HG02798 (cell line): ENCODE results near the gene VAMP5.
"Not testable (repeated sequence)": the region's sequence is repeated elsewhere in the genome, so short reads cannot be mapped to it uniquely, and the experiment has no call there.

ENCODE experiments used
- ATAC-seq: cut with Tn5 transposase; IDR thresholded peaks from one replicate; pipeline ENCODE4 v1.9.1; 2021; ENCODE audit warnings: mild to moderate bottlenecking; ENCODE audit not compliant: unreplicated experiment, poor library complexity

The VAMP5 gene, protein sequence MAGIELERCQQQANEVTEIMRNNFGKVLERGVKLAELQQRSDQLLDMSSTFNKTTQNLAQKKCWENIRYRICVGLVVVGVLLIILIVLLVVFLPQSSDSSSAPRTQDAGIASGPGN

DNA sequence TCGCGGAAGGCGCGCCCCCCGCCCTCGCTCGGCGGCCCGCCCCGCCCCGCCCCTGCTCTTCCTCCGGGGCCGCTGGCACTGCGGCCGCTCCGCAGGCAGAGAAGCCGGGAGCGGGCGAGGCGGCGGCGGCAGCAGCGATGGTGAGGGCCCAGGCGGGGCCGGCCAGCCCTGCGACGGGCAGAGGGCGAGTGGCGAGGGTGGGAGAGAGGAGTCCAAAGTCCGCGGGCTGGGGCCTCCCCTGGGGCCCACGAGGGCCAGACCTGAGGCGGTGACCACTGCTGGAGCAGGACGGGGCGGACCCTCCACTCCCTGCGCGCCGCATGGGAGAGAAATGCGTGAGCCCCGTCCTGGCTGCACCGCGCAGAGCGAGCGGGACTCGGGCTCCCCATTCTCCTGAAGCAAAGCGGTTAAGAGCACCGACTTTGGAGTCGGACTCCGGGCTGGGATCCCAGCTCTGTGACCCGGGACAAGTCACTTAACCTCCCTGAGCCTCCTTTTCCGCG, at the start of gene VAMP5:
TSS of gene VAMP5 (plus strand) at position 78 of the 503 bp plus-strand sequence. CDS start at position 138, 60 bp downstream.
- ATAC-seq: peak; percentile 67

DNA sequence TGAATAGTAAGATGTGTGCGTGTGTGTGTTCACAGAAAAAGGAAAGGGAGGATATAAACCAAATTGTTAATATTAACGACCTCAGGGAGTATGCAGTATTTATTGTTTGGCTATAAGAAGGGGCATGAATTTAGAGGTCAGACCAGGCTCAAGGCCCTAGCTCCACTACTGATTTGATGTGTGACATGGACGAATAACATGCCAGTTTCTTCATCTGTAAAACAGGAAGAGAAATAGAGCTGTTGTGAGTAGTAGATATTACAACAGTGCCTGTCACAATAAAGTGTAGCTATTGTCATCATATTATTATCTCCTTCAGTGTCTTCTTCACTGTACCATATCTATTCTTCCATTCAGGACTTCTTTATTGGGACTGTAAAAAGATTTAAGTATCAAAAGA, 49.4 kb upstream of the VAMP5 start:
- no peak for ATAC-seq

DNA sequence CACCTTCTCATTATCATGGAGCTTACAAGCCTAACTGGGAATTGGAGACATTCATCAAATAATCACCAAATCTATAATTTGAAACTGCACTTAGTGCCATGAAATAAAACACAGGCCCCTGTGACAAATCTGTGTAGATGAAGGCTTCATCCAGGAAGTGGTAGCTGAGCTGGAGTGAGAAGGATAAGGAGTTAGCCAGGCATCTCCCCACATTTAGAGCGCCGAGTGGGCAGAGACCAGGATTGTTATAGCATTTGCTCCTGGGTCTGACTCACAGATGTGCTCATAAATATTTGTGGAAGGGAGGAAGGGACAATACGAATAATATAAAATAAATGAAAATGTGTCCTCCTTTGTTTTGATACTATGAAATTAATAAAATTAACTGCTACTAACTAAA, 47.8 kb upstream of the VAMP5 start:
- no peak for ATAC-seq

DNA sequence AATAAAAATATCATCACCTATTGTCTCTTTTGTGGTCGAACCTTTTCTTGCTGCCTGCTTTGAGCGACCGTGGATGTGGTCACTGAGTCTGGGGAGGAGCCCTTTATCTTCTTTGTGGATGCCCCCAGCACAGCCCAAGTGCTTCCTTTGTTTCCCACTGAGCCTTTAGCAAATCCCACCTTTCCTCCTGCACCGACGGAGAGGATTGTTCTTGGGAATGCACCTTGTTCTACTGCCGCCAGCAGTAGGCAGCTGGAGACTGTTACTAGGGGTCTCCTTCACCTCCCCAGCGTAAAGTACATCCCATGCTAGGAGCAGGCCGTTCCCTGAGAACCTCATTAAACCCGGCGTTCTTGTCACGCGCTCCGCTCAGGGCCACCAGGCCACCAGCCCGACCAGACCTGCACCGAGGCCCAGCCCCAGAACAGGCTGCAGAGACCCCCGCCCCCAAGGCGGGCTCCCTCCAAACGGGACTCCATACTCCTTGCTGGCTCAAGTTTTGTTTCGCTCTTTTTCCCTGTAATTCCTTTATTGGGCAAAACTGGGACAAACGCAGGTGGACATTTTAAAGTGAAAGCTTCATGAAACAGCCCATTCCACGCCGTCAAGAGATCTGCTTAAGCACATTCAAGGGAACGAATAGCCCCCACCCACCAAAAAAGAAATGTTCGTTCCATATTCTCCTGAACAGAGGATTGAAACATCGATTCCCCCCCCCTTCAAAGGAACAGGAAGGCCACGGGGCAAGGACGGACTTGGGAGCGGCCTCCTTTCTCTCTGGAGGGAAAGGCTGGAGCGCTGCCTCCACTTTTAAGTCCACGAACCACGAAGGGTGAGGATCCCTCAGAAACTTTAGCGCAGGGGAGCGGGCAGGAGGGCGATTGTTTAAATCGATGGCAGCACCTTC, 46.4 kb upstream of the VAMP5 start:
- ATAC-seq: no peak

DNA sequence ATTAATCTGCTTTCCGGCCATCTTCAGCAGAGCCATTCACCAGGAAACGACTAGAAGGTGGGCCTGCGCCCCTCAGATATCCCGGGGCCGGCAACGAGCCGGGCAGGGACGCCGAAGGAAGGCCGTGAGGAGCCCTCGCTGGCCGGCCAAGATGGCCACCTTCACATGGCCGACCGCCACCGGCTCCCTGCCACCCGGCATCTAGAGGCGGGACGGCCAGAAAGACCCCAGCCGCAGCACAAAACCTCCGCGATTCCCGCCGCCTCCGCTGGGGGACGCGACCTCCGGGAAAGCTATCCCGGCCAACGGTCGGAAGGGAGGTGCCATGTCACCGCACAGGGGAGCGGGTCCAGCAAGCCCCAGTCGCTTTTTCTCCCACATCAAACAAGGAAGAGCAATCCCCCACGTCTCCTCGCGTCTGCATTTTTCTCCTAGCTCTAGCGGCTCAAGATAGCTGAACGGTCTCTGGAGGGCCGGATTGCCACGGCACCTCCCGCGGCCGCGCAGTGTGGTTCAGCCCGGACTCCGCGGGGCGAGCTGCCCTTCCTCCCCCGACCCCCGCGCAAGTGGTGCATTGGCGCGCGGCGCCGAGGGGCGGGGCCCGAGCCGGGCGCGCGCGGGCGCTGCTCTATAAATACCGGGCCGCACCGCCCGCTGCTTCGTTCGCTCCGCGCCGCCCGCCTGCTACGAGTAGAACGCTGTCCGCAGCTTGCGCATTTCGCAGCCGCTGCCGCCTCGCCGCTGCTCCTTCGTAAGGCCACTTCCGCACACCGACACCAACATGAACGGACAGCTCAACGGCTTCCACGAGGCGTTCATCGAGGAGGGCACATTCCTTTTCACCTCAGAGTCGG, 45.5 kb upstream of the VAMP5 start, which contains the start of gene MAT2A:
TSS of gene MAT2A (plus strand) at position 662 of the 854 bp plus-strand sequence. CDS start at position 782, 120 bp downstream.
- ATAC-seq: peak; percentile 77

DNA sequence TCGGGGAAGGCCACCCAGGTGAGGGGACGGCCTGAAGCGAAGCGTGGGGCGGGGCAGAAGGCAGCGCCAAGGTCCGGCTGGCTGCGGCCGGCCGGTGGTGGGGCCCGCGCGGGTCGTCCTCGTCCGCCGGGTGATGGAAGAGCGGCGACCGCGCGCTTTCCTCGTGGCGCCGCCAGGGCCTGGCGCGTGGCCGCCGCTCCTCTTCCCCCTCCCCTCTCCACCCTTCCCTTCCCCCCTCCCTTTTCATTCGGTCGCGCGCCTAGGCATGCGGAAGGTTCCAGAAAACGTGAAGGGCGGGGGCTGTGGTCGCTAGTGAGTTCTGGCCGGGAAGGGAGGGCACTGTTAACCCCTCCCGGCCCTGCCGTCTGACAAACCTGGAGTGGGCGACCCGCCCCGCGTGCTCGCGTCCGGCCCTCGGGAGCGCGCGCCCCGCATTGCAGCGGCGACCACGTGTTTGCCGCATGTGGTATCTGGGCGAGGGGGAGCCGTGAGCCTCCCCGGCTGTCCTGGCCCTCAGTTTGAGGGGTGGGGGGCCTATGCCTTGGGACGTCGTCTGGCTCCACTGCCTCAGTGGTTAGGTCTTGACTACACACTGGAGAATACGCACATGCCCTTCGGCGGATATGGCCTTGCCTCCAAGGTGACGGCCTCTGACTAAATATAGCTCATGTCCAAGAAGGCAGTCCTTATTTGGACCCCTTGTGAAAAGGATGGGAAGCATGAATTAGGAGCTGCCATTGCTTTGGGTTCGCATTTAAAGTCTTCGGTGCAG, 44.7 kb upstream of the VAMP5 start:
- ATAC-seq: peak; percentile 45

DNA sequence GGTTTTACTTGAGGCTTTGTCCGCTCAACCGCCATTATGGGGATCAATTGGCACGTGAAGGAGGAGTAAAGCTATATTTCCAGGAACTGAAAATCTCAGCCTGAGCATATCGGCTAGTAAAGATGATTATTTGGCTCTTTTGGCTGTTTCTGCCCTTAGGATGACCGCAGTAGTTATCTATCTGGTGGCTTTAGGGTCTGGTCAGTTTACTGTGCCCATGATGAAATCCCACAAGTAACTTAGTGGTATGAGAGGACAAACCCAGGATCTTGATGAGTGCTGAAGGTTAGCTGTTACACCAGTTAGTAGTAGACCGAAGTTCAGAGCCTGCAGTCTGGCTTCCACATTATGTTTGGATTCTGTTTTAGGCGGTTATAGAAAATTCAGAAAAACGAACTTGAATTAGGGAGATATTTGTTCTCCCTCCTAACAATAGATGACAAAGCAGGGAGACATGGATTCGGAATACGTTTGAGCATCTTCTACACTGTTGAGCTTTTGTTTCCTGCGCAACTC, 44.0 kb upstream of the VAMP5 start:
- no peak for ATAC-seq

DNA sequence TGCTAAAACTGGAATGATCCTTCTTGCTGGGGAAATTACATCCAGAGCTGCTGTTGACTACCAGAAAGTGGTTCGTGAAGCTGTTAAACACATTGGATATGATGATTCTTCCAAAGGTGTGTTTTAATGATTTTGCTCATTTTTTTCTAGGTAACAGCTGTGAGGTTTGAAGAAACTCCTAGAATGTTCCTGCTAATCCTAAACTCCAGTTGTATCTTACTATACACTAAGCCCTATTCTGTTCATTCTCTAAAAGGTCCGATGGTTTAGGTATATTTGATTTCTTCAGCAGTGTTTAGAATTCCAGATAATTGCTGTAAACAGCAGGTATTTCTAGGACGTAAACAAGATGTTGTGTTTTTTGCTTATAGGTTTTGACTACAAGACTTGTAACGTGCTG, 43.0 kb upstream of the VAMP5 start:
- ATAC-seq: no peak

DNA sequence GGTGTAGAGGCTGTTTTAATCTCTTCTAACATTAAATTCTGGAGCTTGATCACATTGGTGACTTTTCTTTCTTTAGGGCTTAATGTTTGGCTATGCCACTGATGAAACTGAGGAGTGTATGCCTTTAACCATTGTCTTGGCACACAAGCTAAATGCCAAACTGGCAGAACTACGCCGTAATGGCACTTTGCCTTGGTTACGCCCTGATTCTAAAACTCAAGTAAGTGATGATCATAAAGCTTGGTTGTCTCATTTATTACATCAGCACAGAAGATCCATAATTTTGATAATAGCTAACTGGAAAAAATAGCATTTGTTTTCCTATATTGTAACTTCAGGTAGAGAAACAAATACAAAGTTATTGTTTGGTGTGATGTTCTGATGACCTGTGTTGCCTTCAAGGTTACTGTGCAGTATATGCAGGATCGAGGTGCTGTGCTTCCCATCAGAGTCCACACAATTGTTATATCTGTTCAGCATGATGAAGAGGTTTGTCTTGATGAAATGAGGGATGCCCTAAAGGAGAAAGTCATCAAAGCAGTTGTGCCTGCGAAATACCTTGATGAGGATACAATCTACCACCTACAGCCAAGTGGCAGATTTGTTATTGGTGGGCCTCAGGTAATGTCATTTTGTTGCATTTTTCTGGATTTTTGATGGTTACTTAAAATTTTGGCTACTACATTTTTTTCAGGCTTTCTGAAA, 42.3 kb upstream of the VAMP5 start:
- ATAC-seq: no peak

DNA sequence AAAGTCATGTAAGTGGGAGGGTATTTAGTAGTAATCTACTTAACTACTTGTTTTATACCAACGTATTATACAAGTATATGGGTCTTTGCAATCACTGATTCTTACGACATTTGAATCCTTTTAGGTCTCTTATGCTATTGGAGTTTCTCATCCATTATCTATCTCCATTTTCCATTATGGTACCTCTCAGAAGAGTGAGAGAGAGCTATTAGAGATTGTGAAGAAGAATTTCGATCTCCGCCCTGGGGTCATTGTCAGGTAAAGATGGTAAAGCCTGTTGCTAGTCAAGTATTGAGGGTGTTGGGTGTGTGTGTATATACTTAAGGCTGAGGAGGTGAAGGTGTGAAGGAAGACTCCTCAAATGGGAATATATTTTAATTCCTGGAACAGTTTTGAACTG, 41.5 kb upstream of the VAMP5 start:
- no peak for ATAC-seq

DNA sequence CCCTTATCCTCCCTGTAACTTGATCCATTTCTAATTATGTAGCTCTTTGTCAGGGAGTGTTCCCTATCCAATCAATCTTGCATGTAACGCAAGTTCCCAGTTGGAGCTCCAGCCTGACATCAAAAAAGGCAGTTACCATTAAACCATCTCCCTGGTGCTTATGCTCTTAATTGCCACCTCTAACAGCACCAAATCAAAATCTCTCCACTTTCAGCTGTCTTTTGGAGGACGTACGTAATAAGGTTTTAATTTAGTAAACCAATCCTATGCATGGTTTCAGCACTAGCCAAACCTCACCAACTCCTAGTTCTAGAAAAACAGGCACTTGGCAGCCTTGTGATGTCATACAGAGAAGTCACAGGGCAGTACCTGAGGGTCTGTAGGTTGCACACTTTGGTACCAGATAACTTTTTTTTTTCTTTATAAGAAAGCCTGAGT, 40.0 kb upstream of the VAMP5 start:
- ATAC-seq: not testable (repeated sequence)

DNA sequence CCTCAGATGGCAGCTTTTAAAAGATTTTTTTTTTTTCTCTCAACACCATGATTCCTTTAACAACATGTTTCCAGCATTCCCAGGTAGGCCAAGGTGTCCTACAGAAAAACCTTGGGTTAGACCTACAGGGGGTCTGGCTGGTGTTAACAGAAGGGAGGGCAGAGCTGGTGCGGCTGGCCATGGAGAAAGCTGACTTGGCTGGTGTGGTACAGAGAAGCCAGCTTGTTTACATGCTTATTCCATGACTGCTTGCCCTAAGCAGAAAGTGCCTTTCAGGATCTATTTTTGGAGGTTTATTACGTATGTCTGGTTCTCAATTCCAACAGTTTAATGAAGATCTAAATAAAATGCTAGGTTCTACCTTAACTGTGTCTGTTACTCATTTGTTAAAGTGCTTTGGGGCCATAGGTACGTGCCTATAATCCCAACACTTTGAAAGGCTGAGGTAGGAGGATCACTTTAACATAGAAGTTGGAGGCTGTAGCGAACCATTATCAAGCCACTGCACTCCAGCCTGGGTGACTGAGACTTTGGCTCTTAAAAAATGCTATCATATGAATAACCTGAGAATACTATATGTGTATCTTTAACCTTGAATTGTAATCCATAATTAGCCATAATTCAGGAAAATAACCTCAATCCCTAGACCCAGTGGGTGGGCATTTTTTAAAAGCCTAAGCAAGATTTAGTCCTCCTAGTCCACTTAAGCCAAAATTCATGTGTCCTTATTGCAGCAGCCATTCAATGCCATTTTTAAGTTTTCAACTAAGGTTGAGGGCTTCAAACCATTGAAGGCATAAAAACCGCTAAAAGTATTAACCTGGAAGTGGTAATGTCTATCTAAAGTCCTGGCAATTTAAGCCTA, 39.1 kb upstream of the VAMP5 start:
- not testable (repeated sequence) for ATAC-seq

DNA sequence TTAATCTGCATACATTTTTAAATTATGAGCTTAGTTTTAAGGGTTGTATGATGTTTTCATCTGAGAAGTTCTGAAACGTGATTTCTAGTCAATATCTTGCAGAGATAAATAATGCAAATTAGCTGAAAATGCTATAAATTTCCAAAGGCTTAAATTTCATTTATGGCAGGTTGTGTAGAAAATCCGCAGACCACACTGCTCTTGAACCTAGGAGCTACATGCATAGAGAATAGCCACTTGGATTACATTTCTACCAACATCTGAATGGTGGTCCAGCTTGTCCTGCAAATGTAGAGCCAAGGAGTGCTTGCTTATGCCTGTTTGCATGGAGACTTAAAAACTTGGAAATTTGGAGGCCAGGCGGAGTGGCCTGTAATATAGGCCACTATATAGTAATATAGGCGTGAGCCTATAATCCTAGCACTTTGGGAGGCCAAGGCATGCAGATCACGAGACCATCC, 38.4 kb upstream of the VAMP5 start:
- no peak for ATAC-seq

DNA sequence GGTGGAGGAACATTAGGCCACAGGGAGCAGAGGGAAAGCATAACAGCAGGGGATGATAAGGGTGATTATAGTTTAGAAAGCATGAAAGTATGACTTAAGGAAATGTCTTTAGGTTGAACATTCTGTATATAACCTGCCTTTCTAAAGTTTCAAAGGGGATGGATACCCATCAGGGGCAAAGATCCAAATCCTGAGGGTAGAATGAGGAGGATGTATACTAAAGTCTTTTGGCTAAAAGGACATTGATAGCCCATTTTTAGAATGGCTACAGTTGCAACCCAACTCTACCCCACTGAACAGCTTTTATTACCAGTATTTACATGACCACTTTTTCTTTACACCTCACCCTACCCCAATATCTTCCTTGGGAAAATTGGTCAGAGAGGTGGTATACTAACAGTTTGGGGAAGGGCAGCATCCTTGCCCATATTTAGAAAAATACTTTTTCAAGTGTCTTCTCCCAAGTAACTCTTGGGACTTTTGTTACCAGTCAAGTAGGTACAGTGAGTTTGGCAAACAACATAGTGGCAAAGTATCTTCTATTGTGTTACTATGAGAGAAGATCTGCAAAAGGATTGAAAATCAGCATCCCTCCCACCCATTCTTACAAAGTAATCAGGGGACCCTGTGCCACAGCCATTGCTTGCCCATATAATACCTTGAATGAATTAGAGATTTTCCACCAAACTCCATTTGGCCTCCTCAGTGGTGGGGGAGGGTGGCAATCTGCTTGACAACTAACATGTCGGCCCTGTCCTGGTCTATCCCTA, 37.0 kb upstream of the VAMP5 start:
- no peak for ATAC-seq

DNA sequence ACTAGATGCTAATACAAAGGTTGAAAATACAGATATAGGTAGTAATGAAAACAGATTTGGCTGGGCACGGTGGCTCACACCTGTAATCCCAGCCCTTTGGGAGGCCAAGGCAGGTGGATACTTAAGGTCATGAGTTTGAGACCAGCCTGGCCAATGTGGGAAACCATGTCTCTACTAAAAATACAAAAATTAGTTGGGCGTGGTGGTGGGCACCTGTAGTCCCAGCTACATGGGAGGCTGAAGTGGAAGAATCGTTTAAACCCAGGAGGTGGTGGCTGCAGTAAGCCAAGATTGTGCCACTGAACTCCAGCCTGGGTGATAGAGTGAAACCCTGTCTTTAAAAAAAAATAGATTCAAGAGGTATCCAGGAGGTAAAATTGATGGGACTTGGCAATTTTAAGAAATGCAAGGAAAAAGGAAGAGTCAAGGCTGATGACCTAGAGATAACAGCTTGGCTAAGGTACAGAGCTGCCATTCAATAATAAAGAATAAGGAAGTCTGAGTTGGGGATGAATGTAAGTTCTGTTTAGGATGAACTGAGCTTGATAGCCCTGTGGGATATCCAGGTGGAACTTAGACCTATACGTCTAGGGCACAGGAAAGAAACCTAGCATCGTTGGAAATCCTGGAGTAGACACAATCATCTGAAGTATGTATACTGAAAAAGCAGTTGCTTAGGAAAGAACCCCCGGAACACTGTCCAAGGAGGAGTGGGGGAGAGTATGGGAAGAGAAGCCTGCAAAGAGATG, 36.2 kb upstream of the VAMP5 start:
- no peak for ATAC-seq

DNA sequence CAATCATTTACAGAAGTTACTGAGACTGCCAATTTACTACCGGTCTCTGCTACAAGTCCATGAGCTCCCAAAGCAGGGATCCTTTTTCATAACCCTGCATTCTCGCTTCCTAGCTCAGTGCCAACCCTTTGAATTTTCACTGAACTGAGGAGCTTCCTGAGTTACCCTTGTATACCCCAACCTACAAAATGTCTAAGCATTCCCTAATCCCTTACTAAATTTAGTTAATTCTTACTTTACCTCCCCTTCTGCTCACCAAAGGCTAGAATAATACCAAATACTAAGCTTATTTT, 35.7 kb upstream of the VAMP5 start:
- ATAC-seq: no peak

DNA sequence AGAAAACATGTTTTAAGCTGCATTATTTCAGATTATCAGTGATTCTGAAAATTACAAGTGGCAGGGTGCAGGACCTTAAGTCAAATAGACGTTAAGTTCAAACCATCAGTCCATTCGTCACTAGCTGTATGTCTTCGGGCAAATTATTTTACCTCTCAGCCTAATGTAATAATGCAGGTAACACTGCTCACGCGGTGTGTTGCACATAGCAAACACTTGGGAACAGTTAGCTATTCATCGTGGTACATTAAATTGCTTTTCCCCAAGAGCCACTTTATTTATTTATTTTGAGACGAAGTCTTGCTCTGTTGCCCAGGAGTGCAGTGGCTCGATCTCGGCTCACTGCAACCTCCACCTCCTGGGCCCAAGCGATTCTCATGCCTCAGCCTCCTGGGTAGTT, 35.1 kb upstream of the VAMP5 start:
- ATAC-seq: no peak
